ENCODE measurements around the gene KCNIP1. TPM values are rescaled to one million over a fixed set of nuclear protein-coding genes. Genes with fewer than 3 reads are reported as not detected.

The KCNIP1 gene
- total RNA-seq, 1 experiment from 2014 or later = not detected

GRCh38 chr5:170464280-170465127, 39.3 kb upstream of the KCNIP1 start:
- POLR2A ChIA-PET = no interaction called here
- no peak for DNase-seq (ENCODE audit: low read depth, low spot score)

More at GRCh38 chr5:170464280-170465127, 39.3 kb upstream of the KCNIP1 start:
- no peaks in the 10 kb centered on the region for H3K9me2 ChIP-seq (ENCODE audit: insufficient read depth)
- H3K27me3 ChIP-seq (ENCODE audit: insufficient read depth, low read length) = peaks cover 41% of the 10 kb centered on the region
- no peak overlapping the region for H3K4me2 ChIP-seq (ENCODE audit: low read length)
- TF ChIP-seq REST (IDR thresholded peaks at IDR 0.05; ENCODE audit: low read depth) (no peak), MAX (IDR thresholded peaks at IDR 0.05) (no peak), YY1 (IDR thresholded peaks at IDR 0.05; ENCODE audit: extremely low read depth, insufficient replicate concordance, low read depth, low read length) (no peak), CBX3 (IDR thresholded peaks at IDR 0.05; ENCODE audit: low read depth) (no peak), CTCF (IDR thresholded peaks at IDR 0.05 in 2 of 3, conservative IDR thresholded peaks at IDR 0.05 in 1 of 3; ENCODE audit: borderline replicate concordance in 1 of 3, insufficient read depth in 1 of 3, low read depth in 2 of 3, low read length in 2 of 3) (no peak), FOSL1 (IDR thresholded peaks at IDR 0.05; ENCODE audit: low read depth) (no peak), SIN3A (IDR thresholded peaks at IDR 0.05; ENCODE audit: low read depth) (no peak), RAD21 (IDR thresholded peaks at IDR 0.05; ENCODE audit: low read depth) (no peak), SP1 (IDR thresholded peaks at IDR 0.05; ENCODE audit: low read depth) (no peak), ZNF274 (IDR thresholded peaks at IDR 0.05; ENCODE audit: low read depth, low read length) (no peak), EZH2phosphoT487 (IDR thresholded peaks at IDR 0.05; ENCODE audit: borderline replicate concordance) (no peak), JUND (IDR thresholded peaks at IDR 0.05) (no peak), ELF1 (IDR thresholded peaks at IDR 0.05; ENCODE audit: borderline replicate concordance, low read depth) (no peak), POLR2A (IDR thresholded peaks at IDR 0.05; ENCODE audit: borderline replicate concordance, extremely low read depth, insufficient read depth, insufficient read length) (no peak), POLR2AphosphoS5 (IDR thresholded peaks at IDR 0.05; ENCODE audit: low read depth, low read length) (no peak), SRF (IDR thresholded peaks at IDR 0.05; ENCODE audit: low read depth) (no peak)
- H3K4me3 ChIP-seq (replicated peaks in 1 of 2; ENCODE audit: low read depth in 1 of 2, low read length in 2 of 2) = no peak overlapping the region
- H3K36me3 ChIP-seq (ENCODE audit: control insufficient read depth in 1 of 2, insufficient read depth in 2 of 2, low read length in 2 of 2) = no peaks in the 10 kb centered on the region
- no peaks in the 10 kb centered on the region for H3K9me3 ChIP-seq (ENCODE audit: control insufficient read depth in 1 of 2, insufficient read depth in 1 of 2, low read depth in 1 of 2, low read length in 2 of 2)
- H3K4me1 ChIP-seq (ENCODE audit: control insufficient read depth in 1 of 2, insufficient read depth in 2 of 2, low read length in 2 of 2) = peaks cover 0 to 9% of the 10 kb centered on the region in 2 experiments; a peak in 1 of 4 replicates
- H3K27ac ChIP-seq (ENCODE audit: low read depth, low read length) = no peak overlapping the region
- ATAC-seq = no peak
- H2AFZ ChIP-seq (ENCODE audit: low read depth, low read length, poor library complexity, severe bottlenecking) = no peak overlapping the region
- H3K79me2 ChIP-seq (ENCODE audit: insufficient read depth, low read length) = no peaks in the 10 kb centered on the region
- BruUV-seq (replicated peaks) = no TSS peak
- intact Hi-C loops (cut with micrococcal nuclease) = no loop called here
- H3K9ac ChIP-seq (ENCODE audit: low read length) = no peak overlapping the region
- RAD21 ChIA-PET (ENCODE audit: low non-redundant PET in 1 of 2, low total read pairs in 2 of 2, uncharacterized antibody in 2 of 2, unreplicated experiment in 2 of 2) = no interaction called here
- no peaks in the 10 kb centered on the region for H4K20me1 ChIP-seq (ENCODE audit: insufficient read depth)
- CTCF ChIA-PET = no interaction called here
